ENCODE results near the gene FAT2. TPM values are rescaled to one million over a fixed set of nuclear protein-coding genes. Genes with fewer than 3 reads are reported as not detected.
A peak's percentile ranks its signal among the peaks of the same experiment; 100 is the strongest.

Gene FAT2
- not detected for total RNA-seq

GRCh38 chr5:151591144-151591819 is at the start of gene FAT2:
Gene FAT2, minus strand, starts transcription at chr5:151591331. Its CDS starts 22,400 bp downstream, at chr5:151568931.
- no peaks in the 10 kb centered on the region for H3K4me1 Mint-ChIP-seq (ENCODE audit: low read depth in 2 of 2)
- H3K36me3 Mint-ChIP-seq, result no peaks in the 10 kb centered on the region
- ATAC-seq, result no peak
- H3K9me3 Mint-ChIP-seq, result no peaks in the 10 kb centered on the region
- H3K4me3 Mint-ChIP-seq, result no peak within 1 kb of the TSS
- no peak for DNase-seq (ENCODE audit: low spot score)
- H3K27me3 Mint-ChIP-seq, result no peaks in the 10 kb centered on the region
- H3K27ac Mint-ChIP-seq, result no peak within 1 kb of the TSS

GRCh38 chr5:151638619-151639018 is 47.5 kb upstream of the FAT2 start:
- ATAC-seq (no peak), DNase-seq (ENCODE audit: low spot score) (no peak)
- Mint-ChIP-seq H3K4me3 (no peak overlapping the region), H3K9me3 (no peaks in the 10 kb centered on the region), H3K36me3 (no peaks in the 10 kb centered on the region), H3K4me1 (ENCODE audit: low read depth in 2 of 2) (no peaks in the 10 kb centered on the region), H3K27me3 (peaks cover 10 to 30% of the 10 kb centered on the region in 2 donors), H3K27ac (no peak overlapping the region)

GRCh38 chr5:151637676-151638075 is 46.5 kb upstream of the FAT2 start:
- Mint-ChIP-seq H3K27ac (no peak overlapping the region), H3K9me3 (no peaks in the 10 kb centered on the region), H3K36me3 (no peaks in the 10 kb centered on the region), H3K27me3 (peaks cover 10 to 25% of the 10 kb centered on the region in 2 donors), H3K4me3 (no peak overlapping the region), H3K4me1 (ENCODE audit: low read depth in 2 of 2) (no peaks in the 10 kb centered on the region)
- ATAC-seq, result no peak
- no peak for DNase-seq (ENCODE audit: low spot score)

GRCh38 chr5:151633892-151634291 is 42.8 kb upstream of the FAT2 start:
- no peak for DNase-seq (ENCODE audit: low spot score)
- Mint-ChIP-seq H3K4me3 (no peak overlapping the region), H3K27ac (no peak overlapping the region), H3K4me1 (ENCODE audit: low read depth in 2 of 2) (no peaks in the 10 kb centered on the region), H3K36me3 (no peaks in the 10 kb centered on the region), H3K27me3 (peaks cover 16 to 36% of the 10 kb centered on the region in 2 donors), H3K9me3 (no peaks in the 10 kb centered on the region)
- no peak for ATAC-seq

- no peak for DNase-seq (ENCODE audit: low spot score)
- Mint-ChIP-seq H3K27me3 (peaks cover 13 to 36% of the 10 kb centered on the region in 2 donors), H3K4me1 (ENCODE audit: low read depth in 2 of 2) (no peaks in the 10 kb centered on the region), H3K36me3 (no peaks in the 10 kb centered on the region), H3K9me3 (no peaks in the 10 kb centered on the region), H3K27ac (no peak overlapping the region), H3K4me3 (no peak overlapping the region)
- ATAC-seq, result peak in 1 of 2 donors; percentile 21
These were observed 41.8 kb upstream of the FAT2 start for GRCh38 chr5:151632941-151633340.

- no peaks in the 10 kb centered on the region for H3K36me3 Mint-ChIP-seq
- H3K4me3 Mint-ChIP-seq, result no peak overlapping the region
- peaks cover 12 to 36% of the 10 kb centered on the region in 2 donors for H3K27me3 Mint-ChIP-seq
- ATAC-seq (peak in 1 of 2 donors; percentile 37), DNase-seq (ENCODE audit: low spot score) (no peak)
- no peaks in the 10 kb centered on the region for H3K9me3 Mint-ChIP-seq
- H3K4me1 Mint-ChIP-seq (ENCODE audit: low read depth in 2 of 2), result no peaks in the 10 kb centered on the region
- H3K27ac Mint-ChIP-seq, result no peak overlapping the region
These were observed 41.4 kb upstream of the FAT2 start for GRCh38 chr5:151632524-151632923.

- Mint-ChIP-seq H3K9me3 (no peaks in the 10 kb centered on the region), H3K4me1 (ENCODE audit: low read depth in 2 of 2) (no peaks in the 10 kb centered on the region), H3K27ac (no peak overlapping the region), H3K36me3 (no peaks in the 10 kb centered on the region), H3K27me3 (peaks cover 16 to 36% of the 10 kb centered on the region in 2 donors), H3K4me3 (no peak overlapping the region)
- DNase-seq (ENCODE audit: low spot score) (no peak), ATAC-seq (no peak)
These were observed 40.8 kb upstream of the FAT2 start for GRCh38 chr5:151631941-151632340.

GRCh38 chr5:151630088-151630487 is 39.0 kb upstream of the FAT2 start:
- Mint-ChIP-seq H3K36me3 (no peaks in the 10 kb centered on the region), H3K27ac (no peak overlapping the region), H3K4me1 (ENCODE audit: low read depth in 2 of 2) (no peaks in the 10 kb centered on the region)

GRCh38 chr5:151628112-151628823 is 37.1 kb upstream of the FAT2 start:
- H3K9me3 Mint-ChIP-seq, result no peaks in the 10 kb centered on the region
- no peaks in the 10 kb centered on the region for H3K36me3 Mint-ChIP-seq
- H3K27me3 Mint-ChIP-seq, result peaks cover 10 to 18% of the 10 kb centered on the region in 2 donors
- no peaks in the 10 kb centered on the region for H3K4me1 Mint-ChIP-seq (ENCODE audit: low read depth in 2 of 2)
- H3K4me3 Mint-ChIP-seq, result no peak overlapping the region
- H3K27ac Mint-ChIP-seq, result no peak overlapping the region
- no peak for DNase-seq (ENCODE audit: low spot score)
- ATAC-seq, result no peak

More at GRCh38 chr5:151630088-151630487, 39.0 kb upstream of the FAT2 start:
- ATAC-seq (no peak), DNase-seq (ENCODE audit: low spot score) (no peak)
- H3K9me3 Mint-ChIP-seq, result no peaks in the 10 kb centered on the region
- peaks cover 13 to 25% of the 10 kb centered on the region in 2 donors for H3K27me3 Mint-ChIP-seq
- no peak overlapping the region for H3K4me3 Mint-ChIP-seq

- Mint-ChIP-seq H3K4me3 (no peak overlapping the region), H3K27ac (no peak overlapping the region), H3K9me3 (no peaks in the 10 kb centered on the region), H3K4me1 (ENCODE audit: low read depth in 2 of 2) (no peaks in the 10 kb centered on the region), H3K36me3 (no peaks in the 10 kb centered on the region), H3K27me3 (peaks cover 10 to 18% of the 10 kb centered on the region in 2 donors)
- ATAC-seq (no peak), DNase-seq (ENCODE audit: low spot score) (no peak)
These were observed 36.5 kb upstream of the FAT2 start for GRCh38 chr5:151627650-151628049.

- Mint-ChIP-seq H3K27ac (no peak overlapping the region), H3K4me3 (no peak overlapping the region), H3K36me3 (no peaks in the 10 kb centered on the region), H3K4me1 (ENCODE audit: low read depth in 2 of 2) (peaks cover 0 to 3% of the 10 kb centered on the region in 2 donors), H3K9me3 (no peaks in the 10 kb centered on the region), H3K27me3 (peaks cover 14 to 16% of the 10 kb centered on the region in 2 donors)
- ATAC-seq, result no peak
- DNase-seq (ENCODE audit: low spot score), result no peak
These were observed 34.2 kb upstream of the FAT2 start for GRCh38 chr5:151625285-151625684.

GRCh38 chr5:151624476-151624875 is 33.3 kb upstream of the FAT2 start:
- Mint-ChIP-seq H3K4me3 (no peak overlapping the region), H3K27me3 (peaks cover 12% of the 10 kb centered on the region in 2 donors)
- ATAC-seq, result no peak

GRCh38 chr5:151622367-151623088 is 31.4 kb upstream of the FAT2 start:
- Mint-ChIP-seq H3K27ac (no peak overlapping the region), H3K9me3 (no peaks in the 10 kb centered on the region), H3K4me1 (ENCODE audit: low read depth in 2 of 2) (peaks cover 0 to 3% of the 10 kb centered on the region in 2 donors), H3K36me3 (no peaks in the 10 kb centered on the region), H3K27me3 (peaks cover 12% of the 10 kb centered on the region in 2 donors), H3K4me3 (no peak overlapping the region)
- ATAC-seq (no peak), DNase-seq (ENCODE audit: low spot score) (no peak)

More at GRCh38 chr5:151624476-151624875, 33.3 kb upstream of the FAT2 start:
- no peaks in the 10 kb centered on the region for H3K9me3 Mint-ChIP-seq
- H3K36me3 Mint-ChIP-seq, result no peaks in the 10 kb centered on the region
- no peak for DNase-seq (ENCODE audit: low spot score)
- H3K4me1 Mint-ChIP-seq (ENCODE audit: low read depth in 2 of 2), result peaks cover 0 to 3% of the 10 kb centered on the region in 2 donors
- no peak overlapping the region for H3K27ac Mint-ChIP-seq

- no peak for DNase-seq (ENCODE audit: low spot score)
- H3K27ac Mint-ChIP-seq, result no peak overlapping the region
- no peaks in the 10 kb centered on the region for H3K36me3 Mint-ChIP-seq
- peaks cover 11 to 12% of the 10 kb centered on the region in 2 donors for H3K27me3 Mint-ChIP-seq
- H3K4me3 Mint-ChIP-seq, result no peak overlapping the region
- no peak for ATAC-seq
- no peaks in the 10 kb centered on the region for H3K9me3 Mint-ChIP-seq
- H3K4me1 Mint-ChIP-seq (ENCODE audit: low read depth in 2 of 2), result peaks cover 0 to 3% of the 10 kb centered on the region in 2 donors
These were observed 29.3 kb upstream of the FAT2 start for GRCh38 chr5:151620461-151620840.

Data from natural killer cell treated with Interleukin-12 subunit alpha and Interleukin-12 subunit beta and Interleukin-15 and Interleukin-18, amount 100 ng/mL, for 72 hours (primary cell).